HG02943 (cell line): ENCODE measurements around the gene PLA2G4B.
A peak's percentile ranks its signal among the peaks of the same experiment; 100 is the strongest.

Source experiments
- ATAC-seq: cut with Tn5 transposase; IDR thresholded peaks from one replicate; pipeline ENCODE4 v1.9.1; 2021; ENCODE audit warnings: mild to moderate bottlenecking, low read depth, moderate library complexity; ENCODE audit not compliant: unreplicated experiment

The PLA2G4B gene

GRCh38 chr15:41883484-41883825 is 44.8 kb downstream of the PLA2G4B start:
- no peak for ATAC-seq

- no peak for ATAC-seq
Observed at GRCh38 chr15:41884458-41884857, 45.8 kb downstream of the PLA2G4B start.

- ATAC-seq = no peak
Observed at GRCh38 chr15:41885321-41885720, 46.7 kb downstream of the PLA2G4B start.

- no peak for ATAC-seq
Observed at GRCh38 chr15:41885841-41886240, 47.2 kb downstream of the PLA2G4B start.

GRCh38 chr15:41886741-41887140 is 48.1 kb downstream of the PLA2G4B start:
- no peak for ATAC-seq

GRCh38 chr15:41887161-41887560 is 48.5 kb downstream of the PLA2G4B start:
- ATAC-seq = no peak

- ATAC-seq = no peak
Observed at GRCh38 chr15:41887893-41888292, 49.2 kb downstream of the PLA2G4B start.

GRCh38 chr15:41888662-41889253 is 50.1 kb downstream of the PLA2G4B start:
- ATAC-seq = no peak

- ATAC-seq = no peak
Observed at GRCh38 chr15:41890050-41890690, 51.5 kb downstream of the PLA2G4B start.

GRCh38 chr15:41891226-41891625 is 52.6 kb downstream of the PLA2G4B start:
- ATAC-seq = no peak

- no peak for ATAC-seq
Observed at GRCh38 chr15:41891946-41892345, 53.3 kb downstream of the PLA2G4B start.

- no peak for ATAC-seq
Observed at GRCh38 chr15:41892621-41893421, 54.2 kb downstream of the PLA2G4B start.

- no peak for ATAC-seq
Observed at GRCh38 chr15:41893422-41894250, 55.0 kb downstream of the PLA2G4B start, which contains the start of gene SPTBN5. Gene SPTBN5 (minus strand): TSS chr15:41894053. CDS start chr15:41893497, 556 bp downstream.

GRCh38 chr15:41894251-41894790 is 55.7 kb downstream of the PLA2G4B start:
- ATAC-seq = no peak

- peak; percentile 67 for ATAC-seq
Observed at GRCh38 chr15:41894791-41895463, 56.3 kb downstream of the PLA2G4B start.

GRCh38 chr15:41895491-41895890 is 56.8 kb downstream of the PLA2G4B start:
- no peak for ATAC-seq

GRCh38 chr15:41895957-41896356 is 57.3 kb downstream of the PLA2G4B start:
- ATAC-seq = no peak

GRCh38 chr15:41896566-41896965 is 57.9 kb downstream of the PLA2G4B start:
- ATAC-seq = no peak

- no peak for ATAC-seq
Observed at GRCh38 chr15:41897363-41897799, 58.7 kb downstream of the PLA2G4B start.
